WTC11 (cell line): Measurements from ENCODE around the gene CFDP1. TPM values are rescaled to one million over a fixed set of nuclear protein-coding genes. Genes with fewer than 3 reads are reported as not detected.

Source experiments
- ATAC-seq: fragments of 200-7000 bp; cut with Tn5 transposase; 2 replicates; pipeline ENCODE4 v1.10.0; 2021; ENCODE audit warnings: mild to moderate bottlenecking, moderate library complexity
- CTCF ChIA-PET: fragments of 300-600 bp; sonication (Branson Sonifier 250); formaldehyde crosslinking; loops from one replicate; lab custom pipeline; 2021; ENCODE audit warnings: antibody characterized with exemption; lab: Charles Lee
- POLR2A ChIA-PET: fragments of 350-600 bp; sonication (Branson Sonifier 250); formaldehyde crosslinking; loops from one replicate; lab custom pipeline; 2021; ENCODE audit warnings: antibody characterized with exemption; lab: Charles Lee
- DNase-seq: peaks from one replicate; pipeline ENCODE4 v3.0.0; 2021; ENCODE audit warnings: low spot score
- H3K27ac Mint-ChIP-seq: 2 replicates; pipeline ENCODE4 v1.8.0; 2021; ENCODE audit warnings: mixed read lengths
- H3K27me3 Mint-ChIP-seq: 2 replicates; pipeline ENCODE4 v1.8.0; 2021; ENCODE audit warnings: low read depth, mild to moderate bottlenecking, moderate library complexity, mixed read lengths
- H3K36me3 Mint-ChIP-seq: 2 replicates; pipeline ENCODE4 v1.8.0; 2021; ENCODE audit warnings: mixed read lengths
- H3K4me1 Mint-ChIP-seq: 2 replicates; pipeline ENCODE4 v1.8.0; 2022; ENCODE audit warnings: mixed read lengths
- H3K4me3 Mint-ChIP-seq: 2 replicates; pipeline ENCODE4 v1.8.0; 2021; ENCODE audit warnings: mild to moderate bottlenecking, moderate library complexity, mixed read lengths
- H3K9me3 Mint-ChIP-seq: 2 replicates; pipeline ENCODE4 v1.8.0; 2021; ENCODE audit warnings: mixed read lengths
- CBFB ChIP-seq: sonication (generic); formaldehyde crosslinking; IDR thresholded peaks from 2 replicates; pipeline ENCODE4 v1.8.1; 2022; ENCODE audit warnings: mild to moderate bottlenecking, low read depth, missing genetic modification reagents
- ELF4 ChIP-seq: sonication (generic); formaldehyde crosslinking; IDR thresholded peaks from 2 replicates; pipeline ENCODE4 v1.8.1; 2022; ENCODE audit warnings: low read depth, mild to moderate bottlenecking, moderate library complexity, missing genetic modification reagents
- ESRRA ChIP-seq: sonication (generic); formaldehyde crosslinking; IDR thresholded peaks from 2 replicates; pipeline ENCODE4 v1.8.1; 2022; ENCODE audit warnings: mild to moderate bottlenecking, missing genetic modification reagents, borderline replicate concordance
- FOXJ3 ChIP-seq: sonication (generic); formaldehyde crosslinking; IDR thresholded peaks from 2 replicates; pipeline ENCODE4 v1.9.0; 2021; ENCODE audit warnings: missing genetic modification reagents, mild to moderate bottlenecking, borderline replicate concordance
- MXD4 ChIP-seq: fragments of 250-450 bp; sonication (Bioruptor Pico); IDR thresholded peaks from 2 replicates; pipeline ENCODE4 v1.8.0; 2021; ENCODE audit warnings: mild to moderate bottlenecking, moderate library complexity, borderline replicate concordance
- MYBL2 ChIP-seq: sonication (generic); formaldehyde crosslinking; IDR thresholded peaks from 2 replicates; pipeline ENCODE4 v1.8.1; 2023; ENCODE audit warnings: mild to moderate bottlenecking, moderate library complexity, missing genetic modification reagents
- OVOL2 ChIP-seq: fragments of 250-450 bp; sonication (Bioruptor Pico); IDR thresholded peaks from 2 replicates; pipeline ENCODE4 v1.9.0; 2021; ENCODE audit warnings: mild to moderate bottlenecking, borderline replicate concordance
- PRRX2 ChIP-seq: fragments of 250-450 bp; sonication (Bioruptor Pico); IDR thresholded peaks from 2 replicates; pipeline ENCODE4 v1.8.0; 2021; ENCODE audit warnings: mild to moderate bottlenecking
- SMAD3 ChIP-seq: sonication (generic); formaldehyde crosslinking; IDR thresholded peaks from 2 replicates; pipeline ENCODE4 v1.8.0; 2022; ENCODE audit warnings: missing genetic modification reagents, mild to moderate bottlenecking, borderline replicate concordance
- SMAD4 ChIP-seq: sonication (generic); formaldehyde crosslinking; IDR thresholded peaks from 2 replicates; pipeline ENCODE4 v1.8.0; 2022; ENCODE audit warnings: mild to moderate bottlenecking, missing genetic modification reagents
- TCF7 ChIP-seq: sonication (generic); formaldehyde crosslinking; IDR thresholded peaks from 2 replicates; pipeline ENCODE4 v1.8.0; 2022; ENCODE audit warnings: mild to moderate bottlenecking, low read depth, missing genetic modification reagents, moderate library complexity
- TEAD4 ChIP-seq: sonication (generic); formaldehyde crosslinking; IDR thresholded peaks from 2 replicates; pipeline ENCODE4 v1.8.0; 2022; ENCODE audit warnings: mild to moderate bottlenecking, missing genetic modification reagents
- ZNF121 ChIP-seq: sonication (generic); formaldehyde crosslinking; IDR thresholded peaks from 2 replicates; pipeline ENCODE4 v1.8.0; 2023; ENCODE audit warnings: missing genetic modification reagents
- ZNF138 ChIP-seq: sonication (generic); formaldehyde crosslinking; conservative IDR thresholded peaks from 2 replicates; pipeline ENCODE4 v1.8.1; 2022; ENCODE audit warnings: mild to moderate bottlenecking, moderate library complexity, missing genetic modification reagents
- ZNF263 ChIP-seq: sonication (generic); formaldehyde crosslinking; IDR thresholded peaks from 2 replicates; pipeline ENCODE4 v1.8.1; 2022; ENCODE audit warnings: low read depth, mild to moderate bottlenecking, moderate library complexity, missing genetic modification reagents
- ZNF317 ChIP-seq: sonication (generic); formaldehyde crosslinking; IDR thresholded peaks from 2 replicates; pipeline ENCODE4 v1.8.1; 2023; ENCODE audit warnings: low read depth, mild to moderate bottlenecking, moderate library complexity, missing genetic modification reagents, borderline replicate concordance
- ZNF423 ChIP-seq: fragments of 250-450 bp; sonication (Bioruptor Pico); IDR thresholded peaks from 2 replicates; pipeline ENCODE4 v2.1.2; 2022; ENCODE audit warnings: mild to moderate bottlenecking, moderate library complexity
- total RNA-seq: library from RNA; stranded (reverse); gene quantifications from 3 replicates; pipeline ENCODE4 v1.2.3, GENCODE V29; 2021
- TF ChIP-seq, protein P1 (sequence below): sonication (generic); formaldehyde crosslinking; IDR thresholded peaks from 2 replicates; pipeline ENCODE4 v1.8.0; 2022; ENCODE audit warnings: mild to moderate bottlenecking, missing genetic modification reagents
- TF ChIP-seq, protein P2 (sequence below): sonication (generic); formaldehyde crosslinking; IDR thresholded peaks from 2 replicates; pipeline ENCODE4 v1.8.1; 2022; ENCODE audit warnings: mild to moderate bottlenecking, missing genetic modification reagents, moderate library complexity, borderline replicate concordance
- TF ChIP-seq, protein P3 (sequence below): fragments of 250-450 bp; sonication (Bioruptor Pico); IDR thresholded peaks from 2 replicates; pipeline ENCODE4 v1.9.0; 2021; ENCODE audit warnings: moderate library complexity, mild to moderate bottlenecking, inconsistent platforms, borderline replicate concordance
- TF ChIP-seq, protein P4 (sequence below): fragments of 250-450 bp; sonication (Bioruptor Pico); IDR thresholded peaks from 2 replicates; pipeline ENCODE4 v1.9.0; 2021; ENCODE audit warnings: mild to moderate bottlenecking, borderline replicate concordance
- TF ChIP-seq, protein P5 (sequence below): fragments of 250-450 bp; sonication (Bioruptor Pico); IDR thresholded peaks from 2 replicates; pipeline ENCODE4 v1.9.0; 2021; ENCODE audit warnings: mild to moderate bottlenecking

CFDP1 gene
- total RNA-seq, 1 experiment from 2014 or later, result 79.2 TPM

DNA sequence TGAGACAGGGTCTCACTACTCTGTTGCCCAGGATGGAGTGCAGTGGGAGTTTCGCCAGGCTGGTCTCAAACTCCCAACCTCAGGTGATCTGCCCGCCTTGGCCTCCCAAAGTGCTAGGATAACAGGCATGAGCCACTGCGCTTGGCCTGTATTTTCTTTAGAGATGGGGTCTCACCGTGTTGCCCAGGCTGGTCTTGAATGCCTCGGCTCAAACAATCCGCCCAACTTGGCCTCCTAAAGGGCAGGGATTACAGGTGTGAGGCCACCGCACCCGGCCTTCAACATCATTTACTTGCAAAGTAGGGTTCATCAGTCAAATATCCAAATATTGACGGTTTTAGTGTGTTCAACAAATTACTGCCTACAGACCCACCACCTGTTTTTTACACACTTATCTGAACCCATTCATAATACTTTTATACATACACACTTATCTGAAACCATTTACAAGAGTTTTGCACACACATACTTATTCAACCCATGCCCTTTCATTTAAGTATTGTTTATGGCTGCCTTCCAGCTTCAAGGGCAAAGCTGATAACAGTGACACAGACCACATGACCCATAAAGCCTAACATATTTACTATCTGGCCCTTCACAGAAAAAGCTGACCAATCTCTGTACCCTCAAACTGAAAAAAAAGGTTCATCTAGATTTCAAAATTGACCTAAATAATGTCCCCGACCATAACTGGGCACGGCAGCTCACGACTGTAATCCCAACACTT lies 19.3 kb upstream of the CFDP1 start:
- H3K9me3 Mint-ChIP-seq, result no peaks in the 10 kb centered on the region
- H3K4me1 Mint-ChIP-seq, result peaks cover 43% of the 10 kb centered on the region
- H3K4me3 Mint-ChIP-seq, result no peak overlapping the region
- POLR2A ChIA-PET, result interaction anchor here (0.6 to 1.1 kb wide), 2 partner anchors 18 to 163 kb away, joined by 3 read pairs; no protein-coding TSS in a partner anchor
- peaks cover 18% of the 10 kb centered on the region for H3K36me3 Mint-ChIP-seq
- H3K27ac Mint-ChIP-seq, result 0 out of 2 replicates have a peak overlapping the region, but pooled peaks have one; percentile 31
- CTCF ChIA-PET, result interaction anchor here (1.3 to 1.5 kb wide), 2 partner anchors 12 to 98 kb away, joined by 3 to 5 read pairs; no protein-coding TSS in a partner anchor
- no peak for TF ChIP-seq ESRRA (CRISPR knock-in tag)
- TF ChIP-seq ZNF121 (CRISPR knock-in tag), result peak; percentile 43; the same call in 1 of the 2 replicates
- TF ChIP-seq ZNF263, result no peak
- no peak for TF ChIP-seq TEAD4 (CRISPR knock-in tag)
- no peak for TF ChIP-seq ZNF317 (CRISPR knock-in tag)
- H3K27me3 Mint-ChIP-seq, result no peaks in the 10 kb centered on the region
- ATAC-seq, result no peak
- DNase-seq, result no peak

DNA sequence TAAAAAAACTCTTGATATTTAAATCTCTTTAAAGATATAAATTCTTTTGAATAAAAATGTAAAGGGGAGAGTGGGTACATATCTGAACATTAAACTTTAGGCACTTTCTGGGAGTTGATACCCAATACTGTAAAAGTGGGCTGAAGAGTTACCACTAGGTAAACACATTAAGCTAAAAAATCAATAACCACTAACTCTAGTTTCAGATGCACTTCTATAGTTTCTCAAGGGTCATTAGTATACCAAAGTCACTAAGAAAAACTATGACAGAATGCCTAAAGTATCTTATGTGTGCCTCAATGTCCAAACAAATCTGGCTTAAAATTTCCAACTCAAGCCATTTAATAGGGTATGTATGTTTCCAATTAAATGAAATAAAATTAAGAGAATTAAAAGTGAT lies 13.1 kb upstream of the CFDP1 start:
- Mint-ChIP-seq H3K9me3 (no peaks in the 10 kb centered on the region), H3K27me3 (no peaks in the 10 kb centered on the region), H3K27ac (no peak overlapping the region), H3K4me1 (peaks cover 9% of the 10 kb centered on the region), H3K4me3 (no peak overlapping the region), H3K36me3 (peaks cover 15% of the 10 kb centered on the region)
- ATAC-seq (no peak), DNase-seq (no peak)
- POLR2A ChIA-PET, result no interaction called here
- CTCF ChIA-PET, result no interaction called here
- TF ChIP-seq PRRX2 (CRISPR knock-in tag) (no peak), MYBL2 (CRISPR knock-in tag) (no peak), SMAD3 (CRISPR knock-in tag) (no peak), ZNF423 (CRISPR knock-in tag) (no peak), MXD4 (CRISPR knock-in tag) (no peak), FOXJ3 (CRISPR knock-in tag) (no peak), TCF7 (CRISPR knock-in tag) (no peak), ELF4 (CRISPR knock-in tag) (no peak), CBFB (no peak), OVOL2 (no peak), ZNF138 (CRISPR knock-in tag) (no peak), SMAD4 (CRISPR knock-in tag) (no peak)
- TF ChIP-seq, protein P1, sequence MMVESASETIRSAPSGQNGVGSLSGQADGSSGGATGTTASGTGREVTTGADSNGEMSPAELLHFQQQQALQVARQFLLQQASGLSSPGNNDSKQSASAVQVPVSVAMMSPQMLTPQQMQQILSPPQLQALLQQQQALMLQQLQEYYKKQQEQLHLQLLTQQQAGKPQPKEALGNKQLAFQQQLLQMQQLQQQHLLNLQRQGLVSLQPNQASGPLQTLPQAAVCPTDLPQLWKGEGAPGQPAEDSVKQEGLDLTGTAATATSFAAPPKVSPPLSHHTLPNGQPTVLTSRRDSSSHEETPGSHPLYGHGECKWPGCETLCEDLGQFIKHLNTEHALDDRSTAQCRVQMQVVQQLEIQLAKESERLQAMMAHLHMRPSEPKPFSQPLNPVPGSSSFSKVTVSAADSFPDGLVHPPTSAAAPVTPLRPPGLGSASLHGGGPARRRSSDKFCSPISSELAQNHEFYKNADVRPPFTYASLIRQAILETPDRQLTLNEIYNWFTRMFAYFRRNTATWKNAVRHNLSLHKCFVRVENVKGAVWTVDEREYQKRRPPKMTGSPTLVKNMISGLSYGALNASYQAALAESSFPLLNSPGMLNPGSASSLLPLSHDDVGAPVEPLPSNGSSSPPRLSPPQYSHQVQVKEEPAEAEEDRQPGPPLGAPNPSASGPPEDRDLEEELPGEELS (CRISPR knock-in tag), result no peak
- TF ChIP-seq, protein P2, sequence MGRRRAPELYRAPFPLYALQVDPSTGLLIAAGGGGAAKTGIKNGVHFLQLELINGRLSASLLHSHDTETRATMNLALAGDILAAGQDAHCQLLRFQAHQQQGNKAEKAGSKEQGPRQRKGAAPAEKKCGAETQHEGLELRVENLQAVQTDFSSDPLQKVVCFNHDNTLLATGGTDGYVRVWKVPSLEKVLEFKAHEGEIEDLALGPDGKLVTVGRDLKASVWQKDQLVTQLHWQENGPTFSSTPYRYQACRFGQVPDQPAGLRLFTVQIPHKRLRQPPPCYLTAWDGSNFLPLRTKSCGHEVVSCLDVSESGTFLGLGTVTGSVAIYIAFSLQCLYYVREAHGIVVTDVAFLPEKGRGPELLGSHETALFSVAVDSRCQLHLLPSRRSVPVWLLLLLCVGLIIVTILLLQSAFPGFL, result no peak
- TF ChIP-seq, protein P3, sequence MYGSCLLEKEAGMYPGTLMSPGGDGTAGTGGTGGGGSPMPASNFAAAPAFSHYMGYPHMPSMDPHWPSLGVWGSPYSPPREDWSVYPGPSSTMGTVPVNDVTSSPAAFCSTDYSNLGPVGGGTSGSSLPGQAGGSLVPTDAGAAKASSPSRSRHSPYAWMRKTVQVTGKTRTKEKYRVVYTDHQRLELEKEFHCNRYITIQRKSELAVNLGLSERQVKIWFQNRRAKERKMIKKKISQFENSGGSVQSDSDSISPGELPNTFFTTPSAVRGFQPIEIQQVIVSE (CRISPR knock-in tag), result no peak
- TF ChIP-seq, protein P4, sequence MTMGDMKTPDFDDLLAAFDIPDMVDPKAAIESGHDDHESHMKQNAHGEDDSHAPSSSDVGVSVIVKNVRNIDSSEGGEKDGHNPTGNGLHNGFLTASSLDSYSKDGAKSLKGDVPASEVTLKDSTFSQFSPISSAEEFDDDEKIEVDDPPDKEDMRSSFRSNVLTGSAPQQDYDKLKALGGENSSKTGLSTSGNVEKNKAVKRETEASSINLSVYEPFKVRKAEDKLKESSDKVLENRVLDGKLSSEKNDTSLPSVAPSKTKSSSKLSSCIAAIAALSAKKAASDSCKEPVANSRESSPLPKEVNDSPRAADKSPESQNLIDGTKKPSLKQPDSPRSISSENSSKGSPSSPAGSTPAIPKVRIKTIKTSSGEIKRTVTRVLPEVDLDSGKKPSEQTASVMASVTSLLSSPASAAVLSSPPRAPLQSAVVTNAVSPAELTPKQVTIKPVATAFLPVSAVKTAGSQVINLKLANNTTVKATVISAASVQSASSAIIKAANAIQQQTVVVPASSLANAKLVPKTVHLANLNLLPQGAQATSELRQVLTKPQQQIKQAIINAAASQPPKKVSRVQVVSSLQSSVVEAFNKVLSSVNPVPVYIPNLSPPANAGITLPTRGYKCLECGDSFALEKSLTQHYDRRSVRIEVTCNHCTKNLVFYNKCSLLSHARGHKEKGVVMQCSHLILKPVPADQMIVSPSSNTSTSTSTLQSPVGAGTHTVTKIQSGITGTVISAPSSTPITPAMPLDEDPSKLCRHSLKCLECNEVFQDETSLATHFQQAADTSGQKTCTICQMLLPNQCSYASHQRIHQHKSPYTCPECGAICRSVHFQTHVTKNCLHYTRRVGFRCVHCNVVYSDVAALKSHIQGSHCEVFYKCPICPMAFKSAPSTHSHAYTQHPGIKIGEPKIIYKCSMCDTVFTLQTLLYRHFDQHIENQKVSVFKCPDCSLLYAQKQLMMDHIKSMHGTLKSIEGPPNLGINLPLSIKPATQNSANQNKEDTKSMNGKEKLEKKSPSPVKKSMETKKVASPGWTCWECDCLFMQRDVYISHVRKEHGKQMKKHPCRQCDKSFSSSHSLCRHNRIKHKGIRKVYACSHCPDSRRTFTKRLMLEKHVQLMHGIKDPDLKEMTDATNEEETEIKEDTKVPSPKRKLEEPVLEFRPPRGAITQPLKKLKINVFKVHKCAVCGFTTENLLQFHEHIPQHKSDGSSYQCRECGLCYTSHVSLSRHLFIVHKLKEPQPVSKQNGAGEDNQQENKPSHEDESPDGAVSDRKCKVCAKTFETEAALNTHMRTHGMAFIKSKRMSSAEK (CRISPR knock-in tag), result no peak
- TF ChIP-seq, protein P5, sequence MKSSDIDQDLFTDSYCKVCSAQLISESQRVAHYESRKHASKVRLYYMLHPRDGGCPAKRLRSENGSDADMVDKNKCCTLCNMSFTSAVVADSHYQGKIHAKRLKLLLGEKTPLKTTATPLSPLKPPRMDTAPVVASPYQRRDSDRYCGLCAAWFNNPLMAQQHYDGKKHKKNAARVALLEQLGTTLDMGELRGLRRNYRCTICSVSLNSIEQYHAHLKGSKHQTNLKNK (CRISPR knock-in tag), result no peak
